H4 (cell line): ENCODE data around the gene EBI3. TPM values are rescaled to one million over a fixed set of nuclear protein-coding genes. Genes with fewer than 3 reads are reported as not detected.
"Not testable (repeated sequence)": the region's sequence is repeated elsewhere in the genome, so short reads cannot be mapped to it uniquely, and the experiment has no call there.

Source experiments
- DNase-seq: peaks from one replicate; pipeline ENCODE4 v3.0.0-alpha.2; 2015; ENCODE audit warnings: low spot score
- total RNA-seq: library from RNA; depleted of rRNA; stranded (reverse); fragments of >200 nt; shearing (Covaris generic); gene quantifications from 2 replicates; pipeline ENCODE4 v1.2.3, GENCODE V29; 2014

Gene EBI3
- total RNA-seq, 1 experiment from 2014 or later: 1.2 TPM

DNA sequence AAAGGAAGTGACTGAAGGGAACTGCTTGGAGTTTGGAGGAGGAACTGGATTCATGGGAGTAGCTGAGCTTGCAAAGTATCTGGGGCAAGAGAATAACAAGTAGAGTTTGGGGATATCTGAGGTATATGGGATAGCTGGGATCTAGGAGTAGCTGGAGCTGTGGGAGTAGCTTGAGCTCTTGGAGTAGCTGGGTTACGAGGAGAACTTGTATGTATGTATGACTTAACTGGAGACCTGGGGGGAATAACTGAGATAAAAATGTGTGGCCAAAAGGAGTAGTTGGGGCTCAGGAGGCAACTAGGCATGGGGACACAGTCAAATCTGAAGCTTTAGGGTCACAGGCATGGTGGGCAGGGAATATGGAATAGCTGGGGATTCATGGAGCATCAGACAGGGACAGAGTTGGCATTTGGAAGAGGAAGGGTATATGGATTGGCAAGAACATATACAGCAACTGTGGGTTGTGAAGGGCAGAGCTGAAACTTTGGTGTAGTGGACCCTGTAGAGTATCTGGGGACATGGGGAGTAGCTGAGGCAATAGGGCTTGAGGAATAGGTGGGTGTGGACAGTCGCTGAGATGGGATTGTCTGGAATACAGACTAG lies 28.3 kb upstream of the EBI3 start:
- DNase-seq: no peak

GRCh38 chr19:4201798-4202197 lies 27.5 kb upstream of the EBI3 start:
- no peak for DNase-seq

- peak; percentile 40 for DNase-seq
These were observed 22.4 kb upstream of the EBI3 start for GRCh38 chr19:4206818-4207484.

DNA sequence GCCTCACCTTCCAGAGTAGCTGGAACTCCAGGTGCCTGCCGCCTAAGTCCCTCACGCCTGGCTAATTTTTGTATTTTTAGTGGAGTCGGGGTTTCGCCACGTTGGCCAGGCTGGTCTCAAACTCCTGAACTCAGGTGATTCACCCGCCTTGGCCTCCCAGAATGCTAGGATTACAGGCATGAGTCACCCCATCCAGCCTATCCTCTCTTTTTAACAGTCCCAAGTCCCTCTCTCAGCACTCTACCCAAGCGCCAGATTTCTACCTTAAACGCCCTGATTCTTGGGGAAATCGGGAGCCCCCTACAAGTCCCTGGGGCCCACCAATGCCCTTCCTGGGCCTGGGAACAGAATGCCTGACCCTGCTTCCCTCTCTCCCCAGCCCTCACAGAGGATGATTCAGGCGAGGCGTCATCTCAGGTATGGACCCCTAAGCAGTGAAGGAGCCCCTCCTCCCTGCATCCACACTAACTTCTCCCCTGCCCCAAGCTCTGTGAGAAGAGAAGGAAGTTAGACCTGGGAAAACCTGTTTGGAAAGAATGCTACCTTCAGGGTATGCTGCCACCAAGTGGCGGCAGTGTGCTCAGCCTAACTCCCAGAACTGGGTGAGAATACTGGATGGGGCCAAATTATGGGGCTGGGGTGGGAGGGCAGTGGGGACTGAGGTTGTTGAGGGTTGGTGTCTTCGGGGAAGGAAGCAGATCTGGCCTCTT lies 20.8 kb upstream of the EBI3 start:
- peak; percentile 62 for DNase-seq

DNA sequence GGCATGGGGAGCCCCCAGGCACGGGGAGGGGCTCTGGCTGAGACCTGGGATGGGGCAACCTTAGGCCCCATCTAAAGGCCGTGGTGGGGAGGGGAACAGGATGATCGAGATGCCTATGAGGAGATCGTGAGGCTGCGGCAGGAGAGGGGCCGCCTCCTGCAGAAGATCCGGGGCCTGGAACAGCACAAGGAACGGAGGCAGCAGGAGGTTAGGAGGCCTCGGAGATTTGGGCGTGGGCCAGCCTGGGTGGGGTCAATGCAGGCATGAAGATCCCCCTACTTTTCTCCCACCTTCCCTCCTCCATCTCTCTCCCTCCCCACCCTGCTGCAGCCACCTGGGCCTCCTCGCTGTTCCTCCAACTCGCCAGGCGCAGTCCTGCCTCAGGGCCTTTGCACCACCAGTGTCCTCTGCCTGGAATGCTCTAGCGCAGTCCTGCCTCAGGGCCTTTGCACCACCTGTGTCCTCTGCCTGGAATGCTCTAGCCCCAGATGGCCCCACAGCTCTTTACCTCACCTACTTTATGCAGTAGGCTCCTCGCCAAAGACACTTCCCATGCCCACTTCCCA lies 19.1 kb upstream of the EBI3 start:
- DNase-seq: no peak

DNA sequence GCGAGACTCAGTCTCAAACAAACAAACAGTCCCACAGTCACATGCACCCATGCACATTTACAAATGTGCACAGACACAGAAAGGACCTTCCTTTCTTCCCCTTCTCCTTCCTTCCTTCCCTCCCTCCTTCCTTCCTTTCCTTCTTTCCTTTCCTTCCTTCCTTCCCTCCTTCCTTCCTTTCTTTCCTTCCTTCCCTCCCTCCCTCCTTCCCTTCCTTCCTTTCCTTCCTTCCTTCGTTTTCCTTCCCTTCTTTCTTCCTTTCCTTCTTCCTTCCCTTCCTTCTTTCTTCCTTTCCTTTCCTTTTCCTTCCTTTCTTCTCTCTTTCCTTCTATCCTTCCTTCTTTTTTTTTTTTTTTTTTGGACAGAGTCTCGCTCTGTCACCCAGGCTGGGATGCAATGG lies 16.2 kb upstream of the EBI3 start:
- DNase-seq: no peak

- no peak for DNase-seq
These were observed 13.5 kb upstream of the EBI3 start for GRCh38 chr19:4215807-4216206.

DNA sequence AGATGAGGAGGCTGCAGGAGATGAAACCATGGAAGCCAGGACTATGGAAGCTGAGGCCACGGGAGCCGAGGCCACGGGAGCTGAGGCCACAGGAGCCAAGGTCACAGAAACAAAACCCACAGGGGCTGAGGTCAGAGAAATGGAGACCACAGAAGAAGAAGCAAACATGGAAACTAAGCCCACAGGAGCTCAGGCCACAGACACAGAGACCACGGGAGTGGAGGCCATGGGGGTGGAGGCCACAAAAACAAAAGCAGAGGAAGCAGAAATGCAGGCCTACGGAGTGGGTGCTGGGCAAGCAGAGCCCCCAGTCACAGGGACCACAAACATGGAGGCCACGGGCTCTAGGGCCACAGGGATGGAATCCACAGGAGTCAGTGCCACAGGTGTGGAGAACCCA lies 12.5 kb upstream of the EBI3 start:
- no peak for DNase-seq

DNA sequence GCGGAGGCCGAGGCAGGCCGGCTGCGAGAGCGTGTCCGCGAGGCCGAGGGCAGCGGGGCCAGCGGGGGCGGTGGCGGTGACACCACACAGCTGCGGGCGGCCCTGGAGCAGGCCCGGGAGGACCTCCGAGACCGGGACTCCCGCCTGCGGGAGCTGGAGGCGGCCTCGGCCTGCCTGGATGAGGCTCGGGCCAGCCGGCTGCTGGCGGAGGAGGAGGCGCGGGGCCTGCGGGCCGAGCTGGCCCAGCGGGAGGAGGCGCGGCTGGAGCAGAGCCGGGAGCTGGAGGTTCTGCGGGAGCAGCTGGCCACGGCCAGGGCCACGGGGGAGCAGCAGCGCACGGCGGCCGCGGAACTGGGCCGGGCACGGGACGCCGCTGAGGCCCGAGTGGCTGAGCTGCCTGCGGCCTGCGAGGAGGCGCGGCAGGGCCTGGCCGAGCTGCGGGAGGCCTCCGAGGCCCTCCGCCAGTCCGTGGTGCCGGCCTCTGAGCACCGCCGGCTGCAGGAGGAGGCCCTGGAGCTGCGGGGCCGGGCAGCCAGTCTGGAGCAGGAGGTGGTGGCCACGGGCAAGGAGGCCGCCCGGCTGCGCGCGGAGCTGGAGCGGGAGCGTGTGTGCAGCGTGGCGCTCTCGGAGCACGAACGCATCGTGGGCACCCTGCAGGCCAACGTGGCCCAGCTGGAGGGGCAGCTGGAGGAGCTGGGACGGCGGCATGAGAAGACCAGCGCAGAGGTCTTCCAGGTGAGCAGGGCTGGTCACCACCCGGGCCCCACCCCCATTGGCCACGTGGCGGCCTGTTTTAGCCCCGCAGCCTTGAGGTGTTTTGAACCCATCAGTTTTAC lies 11.7 kb upstream of the EBI3 start:
- DNase-seq: no peak

DNA sequence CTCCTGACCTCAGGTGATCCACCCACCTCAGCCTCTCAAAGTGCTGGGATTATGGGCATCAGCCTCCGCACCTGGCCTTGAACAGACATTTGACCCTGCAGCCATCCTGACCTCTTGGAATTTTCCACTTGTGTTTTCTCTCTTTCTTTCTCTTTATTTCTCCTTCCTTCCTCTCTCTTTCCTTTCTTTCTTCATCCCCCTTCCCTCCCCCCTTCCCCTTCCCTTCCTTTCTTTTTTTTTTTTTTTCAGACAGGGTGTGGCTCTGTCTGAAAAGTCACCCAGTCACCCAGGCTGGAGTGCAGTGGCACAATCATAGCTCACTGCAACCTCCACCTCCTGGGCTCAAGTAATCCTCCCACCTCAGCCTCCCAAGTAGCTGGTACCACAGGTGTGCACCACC lies 10.8 kb upstream of the EBI3 start:
- not testable (repeated sequence) for DNase-seq

GRCh38 chr19:4220188-4220587 lies 9.1 kb upstream of the EBI3 start:
- no peak for DNase-seq

DNA sequence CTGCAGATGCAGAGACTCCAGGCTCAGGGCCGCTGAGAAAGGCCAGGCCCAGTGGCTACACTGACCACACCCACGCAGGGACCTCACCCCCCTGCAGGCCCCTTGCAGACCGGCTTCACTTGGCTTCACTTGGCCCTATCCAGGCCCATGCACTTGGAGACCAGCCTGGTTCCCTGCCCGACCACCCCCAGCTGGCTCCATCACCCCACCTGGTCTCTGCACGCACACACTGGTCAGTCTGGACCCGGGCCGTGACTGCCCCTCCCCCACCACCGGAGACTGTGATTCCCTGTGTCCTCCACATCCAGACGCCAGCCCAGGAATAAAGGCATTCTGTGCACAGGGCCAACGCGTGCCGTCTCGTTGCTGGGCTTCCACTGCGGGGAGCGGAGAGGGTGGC lies 4.9 kb upstream of the EBI3 start:
- no peak for DNase-seq

DNA sequence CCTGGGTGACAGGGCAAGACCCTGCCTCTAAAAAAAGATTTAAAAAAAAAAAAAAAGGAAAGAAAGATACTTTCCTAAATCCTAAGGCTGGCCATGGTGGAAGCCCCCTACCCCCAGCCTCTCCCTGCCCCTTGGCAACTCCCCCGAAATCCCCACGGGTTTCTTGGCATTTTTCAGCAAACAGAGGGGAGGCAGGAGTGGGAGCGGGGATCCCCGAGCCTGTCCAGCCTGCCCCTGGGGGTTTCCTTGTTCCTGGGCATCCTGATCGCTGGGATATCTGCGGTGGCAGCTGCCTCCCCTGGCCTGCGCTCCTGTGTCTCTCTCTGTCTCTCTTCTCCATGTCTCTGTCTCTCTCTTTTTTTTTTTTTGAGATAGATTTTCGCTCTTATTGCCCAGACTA lies 3.4 kb upstream of the EBI3 start:
- DNase-seq: no peak

DNA sequence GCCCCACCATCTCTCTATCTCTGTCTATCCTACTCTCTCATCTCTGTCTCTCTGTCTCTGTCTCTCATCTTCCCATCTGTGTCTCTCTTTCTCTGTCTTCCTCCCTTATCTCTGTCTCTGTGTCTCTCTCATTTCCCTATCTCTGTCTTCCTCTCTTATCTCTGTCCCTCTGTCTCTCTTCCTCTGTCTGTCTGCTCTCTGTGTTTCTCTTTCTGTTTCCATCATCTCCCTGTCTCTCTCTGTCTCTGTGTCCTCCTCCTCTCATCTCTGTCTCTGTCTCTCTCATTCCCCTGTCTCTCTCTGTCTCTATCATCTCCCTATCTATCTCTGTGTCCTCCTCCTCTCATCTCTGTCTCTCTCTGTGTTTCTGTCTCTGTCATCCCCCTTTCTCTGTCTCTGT lies 1.6 kb upstream of the EBI3 start:
- no peak for DNase-seq

DNA sequence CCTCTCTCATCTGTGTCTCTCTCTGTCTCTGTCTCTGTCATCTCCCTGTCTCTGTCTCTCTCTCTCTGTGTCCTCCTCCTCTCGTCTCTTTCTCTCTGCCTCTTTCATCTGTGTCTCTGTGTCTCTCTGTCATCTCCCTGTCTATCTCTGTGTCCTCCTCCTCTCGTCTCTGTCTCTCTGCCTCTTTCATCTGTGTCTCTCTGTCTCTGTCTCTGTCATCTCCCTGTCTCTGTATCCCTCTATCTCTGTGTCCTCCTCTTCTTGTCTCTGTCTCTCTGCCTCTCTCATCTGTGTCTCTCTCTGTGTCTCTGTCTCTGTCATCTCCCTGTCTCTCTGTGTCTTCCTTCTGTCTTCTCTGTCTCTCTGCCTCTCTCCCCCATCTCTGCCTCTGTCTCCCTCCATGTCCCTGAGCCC lies 551 bp upstream of the EBI3 start:
- no peak for DNase-seq

DNA sequence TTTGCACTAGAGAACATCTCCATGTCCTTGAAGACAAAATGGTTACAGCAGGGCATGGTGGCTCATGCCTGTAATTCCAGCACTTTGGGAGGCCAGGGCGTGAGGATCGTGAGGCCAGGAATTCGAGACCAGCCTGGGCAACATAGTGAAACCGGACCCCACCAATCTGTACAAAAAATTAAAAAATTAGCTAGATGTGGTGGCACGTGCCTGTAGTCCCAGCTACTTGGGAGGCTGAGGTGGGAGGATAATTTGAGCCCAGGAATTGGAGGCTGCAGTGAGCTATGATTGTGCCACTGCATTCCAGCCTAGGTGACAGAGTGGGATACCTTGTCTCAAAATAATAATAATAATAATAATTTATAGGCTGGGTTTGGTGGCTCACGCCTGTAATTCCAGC lies 914 bp downstream of the EBI3 start:
- DNase-seq: not testable (repeated sequence)

GRCh38 chr19:4231521-4231920 lies 2.2 kb downstream of the EBI3 start:
- DNase-seq: not testable (repeated sequence)

DNA sequence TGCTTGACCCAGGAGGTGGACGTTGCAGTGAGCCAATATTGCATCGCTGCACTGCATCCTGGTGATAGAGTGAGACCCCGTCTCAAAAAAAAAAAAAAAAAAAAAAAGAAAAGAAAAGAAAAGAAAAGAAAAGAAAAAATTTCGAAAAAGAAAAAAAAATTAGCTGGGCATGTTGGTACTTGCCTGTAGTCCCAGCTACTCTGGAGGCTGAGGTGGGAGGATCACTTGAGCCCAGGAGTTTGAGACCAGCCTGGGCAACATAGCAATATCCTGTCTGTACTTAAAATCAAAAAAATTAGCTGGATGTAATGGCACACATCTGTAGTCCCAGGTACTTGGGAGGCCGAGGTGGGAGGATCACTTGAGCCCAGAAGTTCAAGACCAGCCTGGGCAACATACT lies 2.8 kb downstream of the EBI3 start:
- not testable (repeated sequence) for DNase-seq

- no peak for DNase-seq
These were observed 3.4 kb downstream of the EBI3 start for GRCh38 chr19:4232614-4233281.

- DNase-seq: peak; percentile 32
These were observed 4.0 kb downstream of the EBI3 start for GRCh38 chr19:4233282-4233853.
